Keratinocyte (primary cell): ENCODE data around the gene ZNF646. TPM values are rescaled to one million over a fixed set of nuclear protein-coding genes. Genes with fewer than 3 reads are reported as not detected.

ENCODE experiments used
- DNase-seq: peaks from one replicate; pipeline ENCODE4 v3.0.0-alpha.2; 2011; ENCODE audit warnings: low read depth, missing footprints, low spot score
- FAIRE-seq: peaks from 2 replicates; lab custom pipeline; 2011; peaks lifted over from hg19 to GRCh38; lab: Jason Lieb, UNC
- H2AFZ ChIP-seq: 2 replicates; pipeline ENCODE4 v1.6.0; 2012; ENCODE audit warnings: low read length, control low read depth, inconsistent platforms; ENCODE audit not compliant: control insufficient read depth
- H3K27ac ChIP-seq: 2 replicates; pipeline ENCODE4 v1.5.1; 2011; ENCODE audit warnings: low read length; ENCODE audit not compliant: control insufficient read depth, insufficient read depth
- H3K27me3 ChIP-seq: 3 replicates; pipeline ENCODE4 v1.6.0; 2011; ENCODE audit warnings: low read length; ENCODE audit not compliant: control insufficient read depth, insufficient read depth; ENCODE audit errors: extremely low read depth
- H3K36me3 ChIP-seq, 2 experiments: 2 replicates in 1 of 2; 3 replicates in 1 of 2; pipeline ENCODE4 v1.5.1; 2011; ENCODE audit warnings: low read length in 2 of 2, mild to moderate bottlenecking in 1 of 2; ENCODE audit not compliant: control insufficient read depth in 2 of 2, insufficient read depth in 2 of 2; ENCODE audit errors: extremely low read depth in 1 of 2
- H3K4me1 ChIP-seq: 3 replicates; pipeline ENCODE4 v1.5.1; 2011; ENCODE audit warnings: low read length; ENCODE audit not compliant: control insufficient read depth, insufficient read depth; ENCODE audit errors: extremely low read depth
- H3K4me2 ChIP-seq: 3 replicates; pipeline ENCODE4 v1.6.0; 2011; ENCODE audit warnings: low read depth, low read length; ENCODE audit not compliant: control insufficient read depth, insufficient read depth; ENCODE audit errors: extremely low read depth
- H3K4me3 ChIP-seq, 3 experiments: fragments of 200-600 bp in 1 of 3; sonication (generic) in 1 of 3; 2 replicates in 2 of 3; 3 replicates in 1 of 3; pipeline ENCODE4 v1.5.1; 2011 to 2016; ENCODE audit warnings: low read length in 3 of 3, mild to moderate bottlenecking in 3 of 3, control low read depth in 2 of 3, inconsistent platforms in 1 of 3, low read depth in 1 of 3, mixed read lengths in 1 of 3, mixed run types in 1 of 3, moderate library complexity in 1 of 3; ENCODE audit not compliant: control insufficient read depth in 2 of 3, insufficient read depth in 2 of 3; ENCODE audit errors: extremely low read depth in 1 of 3
- H3K79me2 ChIP-seq: 2 replicates; pipeline ENCODE4 v1.6.0; 2012; ENCODE audit warnings: low read length; ENCODE audit not compliant: control insufficient read depth, insufficient read depth
- H3K9ac ChIP-seq: 3 replicates; pipeline ENCODE4 v1.6.0; 2011; ENCODE audit warnings: low read length; ENCODE audit not compliant: control insufficient read depth, insufficient read depth; ENCODE audit errors: extremely low read depth
- H3K9me1 ChIP-seq: 3 replicates; pipeline ENCODE4 v1.6.0; 2011; ENCODE audit warnings: low read length; ENCODE audit not compliant: control insufficient read depth, insufficient read depth; ENCODE audit errors: extremely low read depth
- H3K9me3 ChIP-seq: 2 replicates; pipeline ENCODE4 v1.5.1; 2012; ENCODE audit warnings: low read depth, low read length; ENCODE audit not compliant: control insufficient read depth
- H4K20me1 ChIP-seq: 3 replicates; pipeline ENCODE4 v1.6.0; 2011; ENCODE audit warnings: low read length; ENCODE audit not compliant: control insufficient read depth, insufficient read depth; ENCODE audit errors: extremely low read depth
- CTCF ChIP-seq, 3 experiments: IDR thresholded peaks in 1 of 3; conservative IDR thresholded peaks in 1 of 3; optimal IDR thresholded peaks in 1 of 3; 2 replicates in 2 of 3; 3 replicates in 1 of 3; pipeline versions ENCODE3 to v1.5.1; 2011; ENCODE audit warnings: low read length in 3 of 3, mild to moderate bottlenecking in 3 of 3, moderate library complexity in 2 of 3, control low read depth in 1 of 3, inconsistent platforms in 1 of 3; ENCODE audit not compliant: insufficient read depth in 2 of 3; ENCODE audit errors: extremely low read depth in 1 of 3
- EZH2 ChIP-seq: IDR thresholded peaks from one replicate; pipeline ENCODE4 v1.6.1; 2012; ENCODE audit warnings: inconsistent platforms, mild to moderate bottlenecking, low read length, moderate library complexity
- dilution Hi-C: fragments of 300-500 bp; cut with MboI; formaldehyde crosslinking; loops from one replicate; pipeline ENCODE4 v1.7.0; 2020; ENCODE audit warnings: low sequenced_read_pairs; ENCODE audit not compliant: extremely low pct_ligation_motif_present
- polyA plus RNA-seq, 5 experiments: library from polyadenylated mRNA; depleted of rRNA in 3 of 5; stranded (reverse) in 3 of 5; stranded (forward) in 1 of 5; unstranded in 1 of 5; fragments of >200 nt; gene quantifications; 1 replicate in 1 of 5; 2 replicates in 3 of 5; 3 replicates in 1 of 5; pipeline versions ENCODE4 v1.2.1 to v1.2.3, GENCODE V29; 2011 to 2012; ENCODE audit warnings: missing spikeins in 2 of 5, low read depth in 1 of 5, low replicate concordance in 1 of 5

The ZNF646 gene
- polyA plus RNA-seq, 1 donor (not counting 4 experiments of a cell fraction or from before 2014, with no cell fraction given) = 2.5 TPM

- Histone ChIP-seq H3K27ac (no peak overlapping the region), H2AFZ (no peak overlapping the region), H3K9me1 (no peaks in the 10 kb centered on the region), H3K9ac (no peak overlapping the region), H3K4me2 (no peak overlapping the region), H3K9me3 (no peaks in the 10 kb centered on the region), H3K79me2 (peaks cover 31% of the 10 kb centered on the region), H3K4me1 (peaks cover 9% of the 10 kb centered on the region), H3K36me3 (peaks cover 18 to 21% of the 10 kb centered on the region in 2 experiments), H4K20me1 (no peaks in the 10 kb centered on the region), H3K4me3 (no peak overlapping the region), H3K27me3 (no peaks in the 10 kb centered on the region)
- DNase-seq (no peak), FAIRE-seq (no peak)
- dilution Hi-C loops = no loop called here
- TF ChIP-seq CTCF (optimal IDR thresholded peaks at IDR 0.05 in 1 of 3, IDR thresholded peaks at IDR 0.05 in 1 of 3, conservative IDR thresholded peaks at IDR 0.05 in 1 of 3; ENCODE audit: extremely low read depth in 1 of 3, insufficient read depth in 2 of 3, low read length in 3 of 3) (no peak), EZH2 (no peak)
Observed at GRCh38 chr16:31082368-31083045, 8.3 kb downstream of the ZNF646 start.

GRCh38 chr16:31083081-31083480 lies 8.9 kb downstream of the ZNF646 start:
- dilution Hi-C loops = no loop called here
- TF ChIP-seq CTCF (optimal IDR thresholded peaks at IDR 0.05 in 1 of 3, IDR thresholded peaks at IDR 0.05 in 1 of 3, conservative IDR thresholded peaks at IDR 0.05 in 1 of 3; ENCODE audit: extremely low read depth in 1 of 3, insufficient read depth in 2 of 3, low read length in 3 of 3) (no peak), EZH2 (no peak)
- Histone ChIP-seq H3K9me1 (no peaks in the 10 kb centered on the region), H2AFZ (no peak overlapping the region), H3K27ac (no peak overlapping the region), H3K9ac (no peak overlapping the region), H3K9me3 (no peaks in the 10 kb centered on the region), H3K4me3 (no peak overlapping the region), H3K79me2 (peaks cover 27% of the 10 kb centered on the region), H3K4me1 (peaks cover 9% of the 10 kb centered on the region), H3K4me2 (no peak overlapping the region), H3K36me3 (peaks cover 13 to 21% of the 10 kb centered on the region in 2 experiments), H4K20me1 (no peaks in the 10 kb centered on the region), H3K27me3 (no peaks in the 10 kb centered on the region)
- FAIRE-seq (no peak), DNase-seq (no peak)
